CD14-positive monocyte (primary cell): ENCODE measurements around the gene CSNK1A1L. TPM values are rescaled to one million over a fixed set of nuclear protein-coding genes. Genes with fewer than 3 reads are reported as not detected.
A peak's percentile ranks its signal among the peaks of the same experiment; 100 is the strongest.

Experiments
- DNase-seq, 3 donors: peaks; one replicate each; pipeline ENCODE4 v3.0.0-alpha.2; 2011 to 2022
- H2AFZ ChIP-seq: 2 replicates; pipeline ENCODE4 v1.6.0; 2012; ENCODE audit warnings: mild to moderate bottlenecking, low read depth, low read length, inconsistent platforms; ENCODE audit not compliant: insufficient read depth, poor library complexity, severe bottlenecking
- H3K27ac ChIP-seq, 2 donors: 1 replicate in 1 of 2; 2 replicates in 1 of 2; pipeline ENCODE4 v1.5.1; 2012 to 2013; ENCODE audit warnings: low read length in 2 of 2, control low read depth in 1 of 2, inconsistent platforms in 1 of 2, low read depth in 1 of 2, mild to moderate bottlenecking in 1 of 2
- H3K27me3 ChIP-seq, 2 donors: one replicate each; pipeline versions ENCODE4 v1.6.0 to v1.6.1; 2011 to 2013; ENCODE audit warnings: low read length in 2 of 2; ENCODE audit not compliant: control insufficient read depth in 2 of 2, insufficient read depth in 2 of 2
- H3K36me3 ChIP-seq, 2 donors: replicated peaks in 1 of 2; 1 replicate in 1 of 2; 2 replicates in 1 of 2; pipeline versions ENCODE4 v1.5.1 to v1.6.1; 2012 to 2013; ENCODE audit warnings: low read length in 2 of 2, control low read depth in 1 of 2, inconsistent platforms in 1 of 2, mild to moderate bottlenecking in 1 of 2; ENCODE audit not compliant: insufficient read depth in 2 of 2, control insufficient read depth in 1 of 2
- H3K4me1 ChIP-seq, 2 donors: 1 replicate in 1 of 2; 2 replicates in 1 of 2; pipeline versions ENCODE4 v1.5.1 to v1.6.1; 2012 to 2013; ENCODE audit warnings: low read length in 2 of 2, control low read depth in 1 of 2, inconsistent platforms in 1 of 2, mild to moderate bottlenecking in 1 of 2, moderate library complexity in 1 of 2; ENCODE audit not compliant: insufficient read depth in 2 of 2, control insufficient read depth in 1 of 2
- H3K4me2 ChIP-seq: replicated peaks from 2 replicates; pipeline ENCODE3; 2012; ENCODE audit warnings: low read length, moderate library complexity, mild to moderate bottlenecking; ENCODE audit not compliant: poor library complexity, severe bottlenecking; ENCODE audit errors: extremely low read depth
- H3K4me3 ChIP-seq, 3 experiments: fragments of 200-600 bp in 1 of 3; sonication (generic) in 1 of 3; replicated peaks in 1 of 3; 1 replicate in 2 of 3; 2 replicates in 1 of 3; pipeline ENCODE4 v1.5.1; 2011 to 2013; ENCODE audit warnings: low read length in 3 of 3, mild to moderate bottlenecking in 3 of 3, control low read depth in 2 of 3, low read depth in 2 of 3, inconsistent platforms in 1 of 3, moderate library complexity in 1 of 3
- H3K79me2 ChIP-seq: 2 replicates; pipeline ENCODE4 v1.6.0; 2012; ENCODE audit warnings: mild to moderate bottlenecking, control low read depth, inconsistent platforms, low read length, moderate library complexity; ENCODE audit not compliant: insufficient read depth
- H3K9ac ChIP-seq: 2 replicates; pipeline ENCODE4 v1.6.0; 2017; ENCODE audit warnings: low read length, mild to moderate bottlenecking; ENCODE audit not compliant: insufficient read depth, poor library complexity, severe bottlenecking
- H3K9me3 ChIP-seq, 2 donors: replicated peaks in 1 of 2; 1 replicate in 1 of 2; 2 replicates in 1 of 2; pipeline versions ENCODE4 v1.5.1 to v1.6.1; 2012 to 2013; ENCODE audit warnings: low read length in 2 of 2, control low read depth in 1 of 2; ENCODE audit not compliant: control insufficient read depth in 1 of 2, insufficient read depth in 1 of 2
- H4K20me1 ChIP-seq: 2 replicates; pipeline ENCODE4 v1.6.0; 2012; ENCODE audit warnings: mild to moderate bottlenecking, low read length, control low read depth, moderate library complexity; ENCODE audit not compliant: insufficient read depth
- H3K27ac Mint-ChIP-seq, 7 donors: one replicate each; pipeline ENCODE4 v1.8.0; 2020; ENCODE audit warnings: mild to moderate bottlenecking in 7 of 7, mixed read lengths in 7 of 7, moderate library complexity in 6 of 7, inconsistent platforms in 2 of 7
- H3K27me3 Mint-ChIP-seq, 3 donors: one replicate each; pipeline ENCODE4 v1.8.0; 2021 to 2022; ENCODE audit warnings: low read depth in 3 of 3, mild to moderate bottlenecking in 3 of 3, mixed read lengths in 3 of 3, moderate library complexity in 3 of 3, inconsistent platforms in 1 of 3
- H3K36me3 Mint-ChIP-seq, 2 donors: one replicate each; pipeline ENCODE4 v1.8.0; 2020; ENCODE audit warnings: mixed read lengths in 2 of 2, inconsistent platforms in 1 of 2, mild to moderate bottlenecking in 1 of 2
- H3K4me1 Mint-ChIP-seq: one replicate; pipeline ENCODE4 v1.8.0; 2020; ENCODE audit warnings: mild to moderate bottlenecking, mixed read lengths
- H3K4me3 Mint-ChIP-seq, 2 donors: one replicate each; pipeline ENCODE4 v1.8.0; 2020; ENCODE audit warnings: mild to moderate bottlenecking in 2 of 2, mixed read lengths in 2 of 2, moderate library complexity in 1 of 2
- H3K9me3 Mint-ChIP-seq, 7 donors: one replicate each; pipeline ENCODE4 v1.8.0; 2020 to 2022; ENCODE audit warnings: mixed read lengths in 7 of 7, mild to moderate bottlenecking in 6 of 7, moderate library complexity in 6 of 7, inconsistent platforms in 2 of 7
- WGBS: methylation state at CpG from one replicate; pipeline ENCODE4 v1.1.5; 2013; ENCODE audit warnings: missing lambda C conversion rate; ENCODE audit not compliant: insufficient coverage; 5-methylcytosine and 5-hydroxymethylcytosine counted together
- intact Hi-C, 2 donors: fragments of 100-400 bp; cut with micrococcal nuclease; formaldehyde crosslinking; loops; one replicate each; pipeline versions ENCODE4 v1.15.0 to v1.15.1; 2023
- polyA plus RNA-seq, 3 donors: library from polyadenylated mRNA; depleted of rRNA in 1 of 3; unstranded in 2 of 3; stranded (reverse) in 1 of 3; fragments of 300-500 nt in 2 of 3; fragments of >200 nt in 1 of 3; fragmentation: Illumina TruSeq in 2 of 3; gene quantifications; 1 replicate in 2 of 3; 2 replicates in 1 of 3; pipeline ENCODE4 v1.2.3, GENCODE V29; 2012 to 2021
- TF ChIP-seq, protein P1 (sequence below): fragments of 200-600 bp; IDR thresholded peaks from one replicate; pipeline ENCODE4 v1.8.0; 2022; ENCODE audit warnings: antibody characterized with exemption, mild to moderate bottlenecking

Gene CSNK1A1L
- polyA plus RNA-seq, 3 donors = 0.07 TPM; not detected in 2

DNA sequence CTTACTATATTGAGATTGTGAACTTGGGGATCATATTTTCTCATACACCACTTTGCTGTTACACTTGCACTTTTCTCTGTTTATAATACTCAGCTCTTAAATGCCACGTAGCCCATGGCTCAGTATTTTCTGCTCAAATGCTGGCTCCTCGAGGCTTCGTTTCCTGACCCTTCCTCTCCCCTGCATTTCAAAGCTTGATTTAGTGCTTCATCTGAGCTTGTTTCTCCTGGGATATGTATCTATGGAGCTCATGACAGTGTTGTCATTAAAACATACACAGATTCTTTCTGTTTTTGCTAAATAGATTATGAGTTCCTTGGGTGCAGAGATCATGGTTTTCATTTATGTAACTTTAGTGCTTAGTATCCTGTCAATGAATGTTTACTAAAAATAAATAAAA is 11.4 kb downstream of the CSNK1A1L start:
- Histone ChIP-seq H2AFZ (no peak overlapping the region), H3K4me2 (no peak overlapping the region), H3K27ac (no peak overlapping the region), H3K27me3 (peaks cover 0 to 2% of the 10 kb centered on the region in 2 donors), H3K4me3 (no peak overlapping the region), H3K36me3 (no peaks in the 10 kb centered on the region), H3K79me2 (no peaks in the 10 kb centered on the region), H3K9ac (no peak overlapping the region), H3K9me3 (no peaks in the 10 kb centered on the region), H4K20me1 (no peaks in the 10 kb centered on the region), H3K4me1 (peaks cover 27 to 29% of the 10 kb centered on the region in 2 donors)
- peaks cover 34% of the 10 kb centered on the region for H3K4me1 Mint-ChIP-seq
- H3K9me3 Mint-ChIP-seq = peaks cover 0 to 4% (median 0%) of the 10 kb centered on the region in 7 donors
- H3K36me3 Mint-ChIP-seq = no peaks in the 10 kb centered on the region
- TF ChIP-seq, protein P1, sequence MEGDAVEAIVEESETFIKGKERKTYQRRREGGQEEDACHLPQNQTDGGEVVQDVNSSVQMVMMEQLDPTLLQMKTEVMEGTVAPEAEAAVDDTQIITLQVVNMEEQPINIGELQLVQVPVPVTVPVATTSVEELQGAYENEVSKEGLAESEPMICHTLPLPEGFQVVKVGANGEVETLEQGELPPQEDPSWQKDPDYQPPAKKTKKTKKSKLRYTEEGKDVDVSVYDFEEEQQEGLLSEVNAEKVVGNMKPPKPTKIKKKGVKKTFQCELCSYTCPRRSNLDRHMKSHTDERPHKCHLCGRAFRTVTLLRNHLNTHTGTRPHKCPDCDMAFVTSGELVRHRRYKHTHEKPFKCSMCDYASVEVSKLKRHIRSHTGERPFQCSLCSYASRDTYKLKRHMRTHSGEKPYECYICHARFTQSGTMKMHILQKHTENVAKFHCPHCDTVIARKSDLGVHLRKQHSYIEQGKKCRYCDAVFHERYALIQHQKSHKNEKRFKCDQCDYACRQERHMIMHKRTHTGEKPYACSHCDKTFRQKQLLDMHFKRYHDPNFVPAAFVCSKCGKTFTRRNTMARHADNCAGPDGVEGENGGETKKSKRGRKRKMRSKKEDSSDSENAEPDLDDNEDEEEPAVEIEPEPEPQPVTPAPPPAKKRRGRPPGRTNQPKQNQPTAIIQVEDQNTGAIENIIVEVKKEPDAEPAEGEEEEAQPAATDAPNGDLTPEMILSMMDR = no peak
- WGBS = no CpG with 5 or more reads among the region's 3 CpGs
- H3K4me3 Mint-ChIP-seq = no peak overlapping the region
- H3K27ac Mint-ChIP-seq = no peak overlapping the region
- DNase-seq = no peak
- intact Hi-C loops = no loop called here
- H3K27me3 Mint-ChIP-seq = peaks cover 2 to 7% (median 4%) of the 10 kb centered on the region in 3 donors

GRCh38 chr13:37091835-37092234 is 13.6 kb downstream of the CSNK1A1L start:
- H3K27ac ChIP-seq = no peak overlapping the region
- no peaks in the 10 kb centered on the region for H3K79me2 ChIP-seq
- no peak overlapping the region for H3K4me3 ChIP-seq
- Mint-ChIP-seq H3K27ac (peak overlapping the region in 5 of 7 donors; percentile 15 to 64 (median 54)), H3K36me3 (no peaks in the 10 kb centered on the region), H3K4me3 (no peak overlapping the region), H3K4me1 (peaks cover 56% of the 10 kb centered on the region), H3K27me3 (peaks cover 1 to 2% (median 2%) of the 10 kb centered on the region in 3 donors), H3K9me3 (peaks cover 0 to 4% (median 0%) of the 10 kb centered on the region in 7 donors)
- peak overlapping the region; percentile 8 for H2AFZ ChIP-seq
- no peaks in the 10 kb centered on the region for H3K36me3 ChIP-seq
- no peaks in the 10 kb centered on the region for H3K27me3 ChIP-seq
- H4K20me1 ChIP-seq = no peaks in the 10 kb centered on the region
- TF ChIP-seq, protein P1 = no peak
- no peak overlapping the region for H3K4me2 ChIP-seq
- DNase-seq = peak in 1 of 3 donors; percentile 10
- no CpG with 5 or more reads among the region's 1 CpG for WGBS
- peaks cover 50 to 52% of the 10 kb centered on the region in 2 donors for H3K4me1 ChIP-seq
- H3K9ac ChIP-seq = no peak overlapping the region
- intact Hi-C loops = no loop called here
- H3K9me3 ChIP-seq = no peaks in the 10 kb centered on the region
